HepG2 (cell line): ENCODE measurements around the gene SDC4. TPM values are rescaled to one million over a fixed set of nuclear protein-coding genes. Genes with fewer than 3 reads are reported as not detected.

Source experiments
- ARID4A ChIP-seq: sonication (generic); formaldehyde crosslinking; IDR thresholded peaks from 2 replicates; pipeline ENCODE4 v1.5.0; 2020; ENCODE audit warnings: mild to moderate bottlenecking, missing genetic modification reagents, borderline replicate concordance
- DPF2 ChIP-seq: sonication (generic); formaldehyde crosslinking; IDR thresholded peaks from 2 replicates; pipeline ENCODE4 v1.4.0; 2020; ENCODE audit warnings: mild to moderate bottlenecking, low read depth, missing genetic modification reagents, borderline replicate concordance
- FOXK2 ChIP-seq: fragments of 450-650 bp; IDR thresholded peaks from 2 replicates; pipeline ENCODE4 v1.6.1; 2016
- HNF1B ChIP-seq: sonication (generic); formaldehyde crosslinking; IDR thresholded peaks from 2 replicates; pipeline ENCODE4 v1.5.1; 2020; ENCODE audit warnings: mild to moderate bottlenecking, moderate library complexity, missing genetic modification reagents
- MTERF4 ChIP-seq: sonication (generic); formaldehyde crosslinking; IDR thresholded peaks from 2 replicates; pipeline ENCODE4 v1.8.0; 2023; ENCODE audit warnings: mild to moderate bottlenecking, missing genetic modification reagents
- RARA ChIP-seq: IDR thresholded peaks from 2 replicates; pipeline ENCODE4 v1.6.1; 2016; ENCODE audit warnings: missing genetic modification reagents, missing compliant biosample characterization
- TRAFD1 ChIP-seq: sonication (generic); formaldehyde crosslinking; IDR thresholded peaks from 2 replicates; pipeline ENCODE4 v1.5.1; 2020; ENCODE audit warnings: missing genetic modification reagents, mild to moderate bottlenecking, borderline replicate concordance
- UBTF ChIP-seq: sonication (generic); formaldehyde crosslinking; IDR thresholded peaks from 2 replicates; pipeline ENCODE4 v1.4.0; 2020; ENCODE audit warnings: mild to moderate bottlenecking, missing genetic modification reagents
- WIZ ChIP-seq: sonication (generic); formaldehyde crosslinking; IDR thresholded peaks from 2 replicates; pipeline ENCODE4 v1.5.1; 2020; ENCODE audit warnings: mild to moderate bottlenecking, missing genetic modification reagents
- ZNF598 ChIP-seq: sonication (generic); formaldehyde crosslinking; IDR thresholded peaks from 2 replicates; pipeline ENCODE4 v1.5.1; 2020; ENCODE audit warnings: mild to moderate bottlenecking, missing genetic modification reagents, borderline replicate concordance
- ZNF619 ChIP-seq: sonication (generic); formaldehyde crosslinking; IDR thresholded peaks from 2 replicates; pipeline ENCODE4 v1.4.0; 2020; ENCODE audit warnings: mild to moderate bottlenecking, missing genetic modification reagents
- ZNF839 ChIP-seq: sonication (generic); formaldehyde crosslinking; IDR thresholded peaks from 2 replicates; pipeline ENCODE4 v1.4.0; 2020; ENCODE audit warnings: missing genetic modification reagents, mild to moderate bottlenecking, borderline replicate concordance
- polyA plus RNA-seq, 8 experiments: library from polyadenylated mRNA; depleted of rRNA in 3 of 8; stranded (reverse) in 7 of 8; unstranded in 1 of 8; fragments of >200 nt; fragmentation: Illumina TruSeq in 4 of 8; extraction: Trizol in 4 of 8; gene quantifications; 2 replicates each; pipeline versions ENCODE4 v1.2.1 to v1.2.3, GENCODE V29; 2011 to 2016; ENCODE audit warnings: low read depth in 4 of 8, missing spikeins in 1 of 8, mixed read lengths in 1 of 8; ENCODE audit not compliant: insufficient read depth in 1 of 8
- total RNA-seq, 5 experiments: library from RNA; depleted of rRNA; stranded (reverse); fragments of >200 nt; fragmentation: Illumina TruSeq; extraction: Trizol; gene quantifications; 2 replicates each; pipeline ENCODE4 v1.2.3, GENCODE V29; 2016; ENCODE audit warnings: low read depth in 1 of 5

Gene SDC4
- total and polyA plus RNA-seq, 2 of the 13 experiments (the other 11 are each of a cell fraction or from before 2014, with no cell fraction given), result 49.0 to 65.1 TPM

- TF ChIP-seq TRAFD1 (CRISPR knock-in tag), result no peak
- TF ChIP-seq RARA (CRISPR knock-in tag), result peak; percentile 74
- TF ChIP-seq HNF1B (CRISPR knock-in tag), result peak; percentile 42; the same call in 1 of the 2 replicates
- no peak for TF ChIP-seq UBTF
- TF ChIP-seq ZNF839 (CRISPR knock-in tag), result 0 out of 2 replicates have a peak, but pooled peaks have one; percentile 79
- TF ChIP-seq WIZ (CRISPR knock-in tag), result 0 out of 2 replicates have a peak, but pooled peaks have one; percentile 6
- 0 out of 2 replicates have a peak, but pooled peaks have one; percentile 34 for TF ChIP-seq ZNF619 (CRISPR knock-in tag)
- TF ChIP-seq MTERF4 (CRISPR knock-in tag), result peak; percentile 61; the same call in 1 of the 2 replicates
- no peak for TF ChIP-seq FOXK2
- peak; percentile 5; the same call in 1 of the 2 replicates for TF ChIP-seq ARID4A (CRISPR knock-in tag)
- TF ChIP-seq ZNF598, result 0 out of 2 replicates have a peak, but pooled peaks have one; percentile 11
- TF ChIP-seq DPF2 (CRISPR knock-in tag), result peak; percentile 59; the same call in 1 of the 2 replicates
Observed at GRCh38 chr20:45345104-45345936, 2.9 kb downstream of the SDC4 start (continued).
